ENCODE measurements around the gene SYTL5. TPM values are rescaled to one million over a fixed set of nuclear protein-coding genes. Genes with fewer than 3 reads are reported as not detected.

SYTL5 gene
- total RNA-seq, 1 donor from 2014 or later: 1.7 TPM

- no peak overlapping the region for H3K9ac ChIP-seq
- no peaks in the 10 kb centered on the region for H3K27me3 Mint-ChIP-seq (ENCODE audit: insufficient read depth, low read depth)
Measured at GRCh38 chrX:38102240-38102639, 95.9 kb downstream of the SYTL5 start.

GRCh38 chrX:38102875-38103274, 96.5 kb downstream of the SYTL5 start:
- Histone ChIP-seq H3K79me2 (ENCODE audit: low read depth) (no peaks in the 10 kb centered on the region), H3K36me3 (no peaks in the 10 kb centered on the region), H3K27ac (no peak overlapping the region), H3K27me3 (no peaks in the 10 kb centered on the region), H3K9ac (no peak overlapping the region), H2AFZ (replicated peaks) (no peak overlapping the region), H3K4me1 (no peaks in the 10 kb centered on the region), H3K4me3 (no peak overlapping the region), H3F3A (ENCODE audit: low read depth) (no peaks in the 10 kb centered on the region), H3K4me2 (no peak overlapping the region), H3K9me3 (ENCODE audit: low read depth) (peaks cover 13% of the 10 kb centered on the region), H4K20me1 (ENCODE audit: low read depth) (no peaks in the 10 kb centered on the region)
- H3K4me1 Mint-ChIP-seq: no peaks in the 10 kb centered on the region
- no peak for DNase-seq (ENCODE audit: low spot score)
- peaks cover 4% of the 10 kb centered on the region for H3K9me3 Mint-ChIP-seq
- no peak overlapping the region for H3K4me3 Mint-ChIP-seq
- H3K27ac Mint-ChIP-seq: no peak overlapping the region
- H3K36me3 Mint-ChIP-seq: no peaks in the 10 kb centered on the region
- no peak for TF ChIP-seq EZH2 (IDR thresholded peaks at IDR 0.05)
- TF ChIP-seq, protein P1, sequence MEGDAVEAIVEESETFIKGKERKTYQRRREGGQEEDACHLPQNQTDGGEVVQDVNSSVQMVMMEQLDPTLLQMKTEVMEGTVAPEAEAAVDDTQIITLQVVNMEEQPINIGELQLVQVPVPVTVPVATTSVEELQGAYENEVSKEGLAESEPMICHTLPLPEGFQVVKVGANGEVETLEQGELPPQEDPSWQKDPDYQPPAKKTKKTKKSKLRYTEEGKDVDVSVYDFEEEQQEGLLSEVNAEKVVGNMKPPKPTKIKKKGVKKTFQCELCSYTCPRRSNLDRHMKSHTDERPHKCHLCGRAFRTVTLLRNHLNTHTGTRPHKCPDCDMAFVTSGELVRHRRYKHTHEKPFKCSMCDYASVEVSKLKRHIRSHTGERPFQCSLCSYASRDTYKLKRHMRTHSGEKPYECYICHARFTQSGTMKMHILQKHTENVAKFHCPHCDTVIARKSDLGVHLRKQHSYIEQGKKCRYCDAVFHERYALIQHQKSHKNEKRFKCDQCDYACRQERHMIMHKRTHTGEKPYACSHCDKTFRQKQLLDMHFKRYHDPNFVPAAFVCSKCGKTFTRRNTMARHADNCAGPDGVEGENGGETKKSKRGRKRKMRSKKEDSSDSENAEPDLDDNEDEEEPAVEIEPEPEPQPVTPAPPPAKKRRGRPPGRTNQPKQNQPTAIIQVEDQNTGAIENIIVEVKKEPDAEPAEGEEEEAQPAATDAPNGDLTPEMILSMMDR (IDR thresholded peaks at IDR 0.05): no peak
- no peaks in the 10 kb centered on the region for H3K27me3 Mint-ChIP-seq (ENCODE audit: insufficient read depth, low read depth)

More at GRCh38 chrX:38102240-38102639, 95.9 kb downstream of the SYTL5 start:
- H3K4me3 Mint-ChIP-seq: no peak overlapping the region
- Histone ChIP-seq H3K4me1 (no peaks in the 10 kb centered on the region), H3K27ac (no peak overlapping the region), H3K27me3 (no peaks in the 10 kb centered on the region), H3K79me2 (ENCODE audit: low read depth) (no peaks in the 10 kb centered on the region), H3K4me3 (no peak overlapping the region), H3K9me3 (ENCODE audit: low read depth) (peaks cover 13% of the 10 kb centered on the region), H3F3A (ENCODE audit: low read depth) (no peaks in the 10 kb centered on the region), H4K20me1 (ENCODE audit: low read depth) (no peaks in the 10 kb centered on the region), H3K4me2 (no peak overlapping the region), H3K36me3 (no peaks in the 10 kb centered on the region), H2AFZ (replicated peaks) (no peak overlapping the region)
- no peak for TF ChIP-seq EZH2phosphoT487 (IDR thresholded peaks at IDR 0.05)
- TF ChIP-seq, protein P1 (IDR thresholded peaks at IDR 0.05): no peak
- TF ChIP-seq EZH2 (IDR thresholded peaks at IDR 0.05): no peak
- H3K36me3 Mint-ChIP-seq: no peaks in the 10 kb centered on the region
- no peak overlapping the region for H3K27ac Mint-ChIP-seq
- peaks cover 4% of the 10 kb centered on the region for H3K9me3 Mint-ChIP-seq
- DNase-seq (ENCODE audit: low spot score): no peak
- H3K4me1 Mint-ChIP-seq: no peaks in the 10 kb centered on the region

DNA sequence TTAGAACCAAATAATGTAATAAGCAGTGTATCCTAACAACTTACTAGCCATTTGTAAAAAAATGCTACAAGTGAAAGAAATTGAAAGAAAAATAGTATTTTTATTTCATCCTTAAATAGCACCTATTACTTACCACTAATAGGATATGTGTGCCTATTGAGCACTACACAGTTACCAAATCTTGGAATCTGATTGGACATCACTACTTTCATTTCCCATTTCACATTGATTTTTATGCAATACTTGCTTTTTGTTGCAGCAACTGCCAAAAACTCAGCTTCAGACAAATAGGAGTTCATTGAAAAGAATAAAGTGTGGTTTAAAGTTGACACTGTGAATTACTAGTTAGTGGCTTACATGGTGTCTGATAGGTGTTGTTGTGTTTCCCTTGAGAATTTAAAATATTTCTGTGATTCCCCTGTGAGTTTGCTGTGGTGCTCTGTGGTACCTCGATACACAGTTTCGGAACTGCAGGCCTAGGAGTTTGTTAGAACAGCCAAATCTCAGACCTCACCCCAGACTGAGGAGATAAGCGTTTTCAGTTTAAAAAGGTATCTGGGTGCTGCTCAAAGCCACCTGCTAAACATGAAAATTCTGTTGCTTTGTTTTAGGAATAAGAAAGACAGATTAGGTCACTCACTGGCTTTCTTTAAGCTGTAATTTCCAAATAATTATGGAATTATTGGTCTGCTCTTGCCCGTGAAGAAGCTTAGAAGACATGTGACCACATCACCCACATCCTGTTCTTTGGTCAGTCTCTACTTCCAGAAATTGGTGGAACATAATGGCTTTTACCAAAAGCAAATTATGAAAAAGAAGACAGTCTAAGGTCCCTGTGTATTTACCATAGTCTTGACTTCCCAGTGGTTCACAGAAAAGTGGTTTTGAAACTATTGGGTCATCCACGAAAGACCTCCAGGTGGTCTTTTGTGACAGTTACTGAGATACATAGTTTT, 97.8 kb downstream of the SYTL5 start:
- Histone ChIP-seq H3K36me3 (no peaks in the 10 kb centered on the region), H4K20me1 (ENCODE audit: low read depth) (no peaks in the 10 kb centered on the region), H3K27me3 (no peaks in the 10 kb centered on the region), H3K4me3 (no peak overlapping the region), H3K9me3 (ENCODE audit: low read depth) (peaks cover 13% of the 10 kb centered on the region), H3K79me2 (ENCODE audit: low read depth) (no peaks in the 10 kb centered on the region), H2AFZ (replicated peaks) (no peak overlapping the region), H3F3A (ENCODE audit: low read depth) (no peaks in the 10 kb centered on the region), H3K4me1 (no peaks in the 10 kb centered on the region), H3K9ac (no peak overlapping the region), H3K27ac (no peak overlapping the region), H3K4me2 (no peak overlapping the region)
- no peak for DNase-seq (ENCODE audit: low spot score)
- Mint-ChIP-seq H3K9me3 (peaks cover 4% of the 10 kb centered on the region), H3K36me3 (no peaks in the 10 kb centered on the region), H3K27ac (no peak overlapping the region), H3K4me3 (no peak overlapping the region), H3K4me1 (no peaks in the 10 kb centered on the region), H3K27me3 (ENCODE audit: insufficient read depth, low read depth) (no peaks in the 10 kb centered on the region)
- TF ChIP-seq EZH2phosphoT487 (IDR thresholded peaks at IDR 0.05): no peak
- TF ChIP-seq EZH2 (IDR thresholded peaks at IDR 0.05): no peak
- TF ChIP-seq, protein P1 (IDR thresholded peaks at IDR 0.05): no peak

Measured in neural progenitor cell (in vitro differentiated cells).